ENCODE results near the gene CAMSAP2.

DNA sequence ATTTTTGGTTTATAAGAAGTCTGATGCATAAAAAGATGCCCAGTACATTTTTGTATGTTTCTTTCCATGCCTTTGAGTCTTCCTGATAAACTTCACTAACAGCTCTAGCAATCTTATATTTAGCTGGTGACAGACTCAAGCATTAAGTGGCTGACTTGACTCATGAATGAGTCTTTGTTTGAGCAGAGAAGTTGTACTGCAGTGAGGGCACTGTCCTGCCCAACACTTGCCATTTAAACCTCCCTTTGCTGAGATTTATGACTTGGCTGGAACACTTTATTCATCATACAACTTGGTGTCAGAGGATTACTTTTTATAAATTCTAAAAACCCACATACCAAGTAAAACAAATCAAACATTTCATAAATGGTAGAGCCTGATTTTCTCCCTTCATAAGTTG is 14.6 kb upstream of the CAMSAP2 start:
- TF ChIP-seq, protein P1, sequence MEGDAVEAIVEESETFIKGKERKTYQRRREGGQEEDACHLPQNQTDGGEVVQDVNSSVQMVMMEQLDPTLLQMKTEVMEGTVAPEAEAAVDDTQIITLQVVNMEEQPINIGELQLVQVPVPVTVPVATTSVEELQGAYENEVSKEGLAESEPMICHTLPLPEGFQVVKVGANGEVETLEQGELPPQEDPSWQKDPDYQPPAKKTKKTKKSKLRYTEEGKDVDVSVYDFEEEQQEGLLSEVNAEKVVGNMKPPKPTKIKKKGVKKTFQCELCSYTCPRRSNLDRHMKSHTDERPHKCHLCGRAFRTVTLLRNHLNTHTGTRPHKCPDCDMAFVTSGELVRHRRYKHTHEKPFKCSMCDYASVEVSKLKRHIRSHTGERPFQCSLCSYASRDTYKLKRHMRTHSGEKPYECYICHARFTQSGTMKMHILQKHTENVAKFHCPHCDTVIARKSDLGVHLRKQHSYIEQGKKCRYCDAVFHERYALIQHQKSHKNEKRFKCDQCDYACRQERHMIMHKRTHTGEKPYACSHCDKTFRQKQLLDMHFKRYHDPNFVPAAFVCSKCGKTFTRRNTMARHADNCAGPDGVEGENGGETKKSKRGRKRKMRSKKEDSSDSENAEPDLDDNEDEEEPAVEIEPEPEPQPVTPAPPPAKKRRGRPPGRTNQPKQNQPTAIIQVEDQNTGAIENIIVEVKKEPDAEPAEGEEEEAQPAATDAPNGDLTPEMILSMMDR (optimal IDR thresholded peaks at IDR 0.05 in 1 of 3, IDR thresholded peaks at IDR 0.05 in 1 of 3, conservative IDR thresholded peaks at IDR 0.05 in 1 of 3; ENCODE audit: extremely low read depth in 1 of 3, insufficient read depth in 2 of 3, low read length in 3 of 3), result no peak
- TF ChIP-seq EZH2 (IDR thresholded peaks at IDR 0.05; ENCODE audit: low read length), result no peak

Measured in keratinocyte (primary cell).